Parathyroid adenoma (tissue), 2 donors: ENCODE results near the gene OR7G2.

ENCODE experiments used
- H2AFZ ChIP-seq: fragments of 300-600 bp; sonication (generic); one replicate; pipeline ENCODE4 v1.7.0; 2017; ENCODE audit warnings: antibody characterized with exemption, mild to moderate bottlenecking
- H3K27ac ChIP-seq: fragments of 300-600 bp; sonication (generic); one replicate; pipeline ENCODE4 v1.7.0; 2017
- H3K27me3 ChIP-seq: fragments of 300-600 bp; sonication (generic); one replicate; pipeline ENCODE4 v1.7.0; 2017; ENCODE audit warnings: low read length; ENCODE audit not compliant: control insufficient read depth, insufficient read depth
- H3K36me3 ChIP-seq: fragments of 300-600 bp; sonication (generic); one replicate; pipeline ENCODE4 v1.7.0; 2017; ENCODE audit warnings: low read length; ENCODE audit not compliant: control insufficient read depth, insufficient read depth
- H3K4me1 ChIP-seq: fragments of 300-600 bp; sonication (generic); one replicate; pipeline ENCODE4 v1.7.0; 2017; ENCODE audit warnings: control low read depth
- H3K4me2 ChIP-seq: fragments of 300-600 bp; sonication (generic); one replicate; pipeline ENCODE4 v1.7.0; 2017; ENCODE audit warnings: low read length
- H3K4me3 ChIP-seq: fragments of 300-600 bp; sonication (generic); one replicate; pipeline ENCODE4 v1.7.0; 2017; ENCODE audit warnings: low read depth, low read length
- H3K79me2 ChIP-seq: fragments of 300-600 bp; sonication (generic); one replicate; pipeline ENCODE4 v1.7.0; 2017; ENCODE audit warnings: control low read depth
- H3K9ac ChIP-seq: fragments of 300-600 bp; sonication (generic); one replicate; pipeline ENCODE4 v1.7.0; 2017; ENCODE audit warnings: mild to moderate bottlenecking
- H3K9me3 ChIP-seq: fragments of 300-600 bp; sonication (generic); one replicate; pipeline ENCODE4 v1.7.0; 2017; ENCODE audit warnings: low read length; ENCODE audit not compliant: control insufficient read depth
- TF ChIP-seq, protein P1 (sequence below): fragments of 300-600 bp; sonication (generic); IDR thresholded peaks from one replicate; pipeline ENCODE4 v1.7.0; 2017; ENCODE audit warnings: antibody characterized with exemption, mild to moderate bottlenecking
- donor health status: primary hyperparathyroidism.

Gene OR7G2

DNA sequence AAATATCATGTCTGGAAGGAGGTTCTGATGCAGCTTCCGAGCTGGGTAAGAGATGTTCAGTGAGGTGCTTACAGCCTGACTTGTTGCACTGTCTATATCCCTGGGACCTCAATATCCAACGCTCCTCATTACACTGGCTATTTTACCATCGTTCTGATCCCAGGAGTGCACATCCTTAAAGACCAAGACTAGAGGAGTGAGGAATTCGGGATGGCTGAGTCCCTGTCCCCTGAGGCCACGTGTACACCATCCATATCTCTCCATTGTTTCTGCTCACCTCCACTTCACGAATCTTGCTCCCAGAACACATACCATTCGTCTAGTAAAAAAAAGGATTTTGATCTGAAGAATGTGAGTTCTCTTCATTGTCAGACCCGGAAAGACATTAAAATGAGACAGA lies at the start of gene OR7G2:
Gene OR7G2, minus strand, starts transcription at position 101 of the 400 bp plus-strand sequence. CDS start 4,232 bp downstream, outside the sequence.
- H3K9me3 ChIP-seq: no peaks in the 10 kb centered on the region
- no peak within 1 kb of the TSS for H3K9ac ChIP-seq
- no peak within 1 kb of the TSS for H3K4me2 ChIP-seq
- no peak within 1 kb of the TSS for H2AFZ ChIP-seq
- no peak within 1 kb of the TSS for H3K4me3 ChIP-seq
- no peaks in the 10 kb centered on the region for H3K27me3 ChIP-seq
- H3K4me1 ChIP-seq: no peaks in the 10 kb centered on the region
- H3K27ac ChIP-seq: no peak within 1 kb of the TSS
- no peaks in the 10 kb centered on the region for H3K36me3 ChIP-seq
- no peaks in the 10 kb centered on the region for H3K79me2 ChIP-seq
- TF ChIP-seq, protein P1, sequence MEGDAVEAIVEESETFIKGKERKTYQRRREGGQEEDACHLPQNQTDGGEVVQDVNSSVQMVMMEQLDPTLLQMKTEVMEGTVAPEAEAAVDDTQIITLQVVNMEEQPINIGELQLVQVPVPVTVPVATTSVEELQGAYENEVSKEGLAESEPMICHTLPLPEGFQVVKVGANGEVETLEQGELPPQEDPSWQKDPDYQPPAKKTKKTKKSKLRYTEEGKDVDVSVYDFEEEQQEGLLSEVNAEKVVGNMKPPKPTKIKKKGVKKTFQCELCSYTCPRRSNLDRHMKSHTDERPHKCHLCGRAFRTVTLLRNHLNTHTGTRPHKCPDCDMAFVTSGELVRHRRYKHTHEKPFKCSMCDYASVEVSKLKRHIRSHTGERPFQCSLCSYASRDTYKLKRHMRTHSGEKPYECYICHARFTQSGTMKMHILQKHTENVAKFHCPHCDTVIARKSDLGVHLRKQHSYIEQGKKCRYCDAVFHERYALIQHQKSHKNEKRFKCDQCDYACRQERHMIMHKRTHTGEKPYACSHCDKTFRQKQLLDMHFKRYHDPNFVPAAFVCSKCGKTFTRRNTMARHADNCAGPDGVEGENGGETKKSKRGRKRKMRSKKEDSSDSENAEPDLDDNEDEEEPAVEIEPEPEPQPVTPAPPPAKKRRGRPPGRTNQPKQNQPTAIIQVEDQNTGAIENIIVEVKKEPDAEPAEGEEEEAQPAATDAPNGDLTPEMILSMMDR: no peak

GRCh38 chr19:9156304-9156703 lies 49.0 kb upstream of the OR7G2 start:
- Histone ChIP-seq H2AFZ (no peak overlapping the region), H3K4me1 (no peaks in the 10 kb centered on the region), H3K9ac (no peak overlapping the region), H3K9me3 (no peaks in the 10 kb centered on the region), H3K36me3 (no peaks in the 10 kb centered on the region), H3K4me2 (no peak overlapping the region), H3K27me3 (no peaks in the 10 kb centered on the region), H3K4me3 (no peak overlapping the region), H3K79me2 (peaks cover 32% of the 10 kb centered on the region), H3K27ac (no peak overlapping the region)
- TF ChIP-seq, protein P1: no peak

DNA sequence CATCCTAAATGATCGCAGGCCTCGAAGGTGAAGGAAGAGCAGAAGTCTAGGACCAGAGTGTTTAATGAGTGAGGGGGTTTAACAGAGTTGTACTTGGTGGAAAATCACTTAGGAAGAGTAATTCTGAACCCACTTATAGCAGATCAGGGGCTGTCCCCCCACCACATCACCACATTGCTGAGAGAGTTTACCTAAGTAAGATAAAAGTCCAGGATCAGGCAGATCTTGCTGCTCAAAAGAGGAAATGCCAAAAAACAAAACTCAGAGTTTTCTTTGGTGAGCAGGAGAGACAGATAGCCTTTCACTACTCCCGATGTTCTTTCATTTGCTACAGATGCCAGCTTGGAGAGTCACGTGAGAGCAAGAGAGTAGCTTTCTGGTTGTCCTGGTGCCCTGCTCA lies 48.3 kb upstream of the OR7G2 start:
- Histone ChIP-seq H3K27ac (no peak overlapping the region), H3K36me3 (no peaks in the 10 kb centered on the region), H3K9me3 (no peaks in the 10 kb centered on the region)

GRCh38 chr19:9151367-9151766 lies 44.1 kb upstream of the OR7G2 start:
- TF ChIP-seq, protein P1: no peak
- Histone ChIP-seq H3K4me2 (no peak overlapping the region), H3K79me2 (peaks cover 76% of the 10 kb centered on the region), H3K9me3 (no peaks in the 10 kb centered on the region), H3K27me3 (no peaks in the 10 kb centered on the region), H3K4me1 (no peaks in the 10 kb centered on the region), H2AFZ (no peak overlapping the region), H3K36me3 (no peaks in the 10 kb centered on the region), H3K9ac (no peak overlapping the region), H3K27ac (no peak overlapping the region), H3K4me3 (no peak overlapping the region)

More for the DNA sequence above, 48.3 kb upstream of the OR7G2 start:
- TF ChIP-seq, protein P1: no peak
- no peaks in the 10 kb centered on the region for H3K4me1 ChIP-seq
- H3K4me2 ChIP-seq: no peak overlapping the region
- no peak overlapping the region for H3K9ac ChIP-seq
- no peaks in the 10 kb centered on the region for H3K27me3 ChIP-seq
- H2AFZ ChIP-seq: no peak overlapping the region
- peaks cover 39% of the 10 kb centered on the region for H3K79me2 ChIP-seq
- H3K4me3 ChIP-seq: no peak overlapping the region

- Histone ChIP-seq H2AFZ (no peak overlapping the region), H3K27ac (no peak overlapping the region), H3K4me2 (no peak overlapping the region), H3K27me3 (no peaks in the 10 kb centered on the region), H3K79me2 (peaks cover 73% of the 10 kb centered on the region), H3K9ac (no peak overlapping the region), H3K4me1 (no peaks in the 10 kb centered on the region), H3K9me3 (no peaks in the 10 kb centered on the region), H3K4me3 (no peak overlapping the region), H3K36me3 (no peaks in the 10 kb centered on the region)
- TF ChIP-seq, protein P1: no peak
These were observed 43.4 kb upstream of the OR7G2 start for GRCh38 chr19:9150650-9151049.
